Parathyroid adenoma (tissue), 2 donors: ENCODE results near the gene KCNK15.

ENCODE experiments used
- H2AFZ ChIP-seq: fragments of 300-600 bp; sonication (generic); one replicate; pipeline ENCODE4 v1.7.0; 2017; ENCODE audit warnings: antibody characterized with exemption, mild to moderate bottlenecking
- H3K27ac ChIP-seq: fragments of 300-600 bp; sonication (generic); one replicate; pipeline ENCODE4 v1.7.0; 2017
- H3K27me3 ChIP-seq: fragments of 300-600 bp; sonication (generic); one replicate; pipeline ENCODE4 v1.7.0; 2017; ENCODE audit warnings: low read length; ENCODE audit not compliant: control insufficient read depth, insufficient read depth
- H3K36me3 ChIP-seq: fragments of 300-600 bp; sonication (generic); one replicate; pipeline ENCODE4 v1.7.0; 2017; ENCODE audit warnings: low read length; ENCODE audit not compliant: control insufficient read depth, insufficient read depth
- H3K4me1 ChIP-seq: fragments of 300-600 bp; sonication (generic); one replicate; pipeline ENCODE4 v1.7.0; 2017; ENCODE audit warnings: control low read depth
- H3K4me2 ChIP-seq: fragments of 300-600 bp; sonication (generic); one replicate; pipeline ENCODE4 v1.7.0; 2017; ENCODE audit warnings: low read length
- H3K4me3 ChIP-seq: fragments of 300-600 bp; sonication (generic); one replicate; pipeline ENCODE4 v1.7.0; 2017; ENCODE audit warnings: low read depth, low read length
- H3K79me2 ChIP-seq: fragments of 300-600 bp; sonication (generic); one replicate; pipeline ENCODE4 v1.7.0; 2017; ENCODE audit warnings: control low read depth
- H3K9ac ChIP-seq: fragments of 300-600 bp; sonication (generic); one replicate; pipeline ENCODE4 v1.7.0; 2017; ENCODE audit warnings: mild to moderate bottlenecking
- H3K9me3 ChIP-seq: fragments of 300-600 bp; sonication (generic); one replicate; pipeline ENCODE4 v1.7.0; 2017; ENCODE audit warnings: low read length; ENCODE audit not compliant: control insufficient read depth
- TF ChIP-seq, protein P1 (sequence below): fragments of 300-600 bp; sonication (generic); IDR thresholded peaks from one replicate; pipeline ENCODE4 v1.7.0; 2017; ENCODE audit warnings: antibody characterized with exemption, mild to moderate bottlenecking
- donor health status: primary hyperparathyroidism.

KCNK15 gene

DNA sequence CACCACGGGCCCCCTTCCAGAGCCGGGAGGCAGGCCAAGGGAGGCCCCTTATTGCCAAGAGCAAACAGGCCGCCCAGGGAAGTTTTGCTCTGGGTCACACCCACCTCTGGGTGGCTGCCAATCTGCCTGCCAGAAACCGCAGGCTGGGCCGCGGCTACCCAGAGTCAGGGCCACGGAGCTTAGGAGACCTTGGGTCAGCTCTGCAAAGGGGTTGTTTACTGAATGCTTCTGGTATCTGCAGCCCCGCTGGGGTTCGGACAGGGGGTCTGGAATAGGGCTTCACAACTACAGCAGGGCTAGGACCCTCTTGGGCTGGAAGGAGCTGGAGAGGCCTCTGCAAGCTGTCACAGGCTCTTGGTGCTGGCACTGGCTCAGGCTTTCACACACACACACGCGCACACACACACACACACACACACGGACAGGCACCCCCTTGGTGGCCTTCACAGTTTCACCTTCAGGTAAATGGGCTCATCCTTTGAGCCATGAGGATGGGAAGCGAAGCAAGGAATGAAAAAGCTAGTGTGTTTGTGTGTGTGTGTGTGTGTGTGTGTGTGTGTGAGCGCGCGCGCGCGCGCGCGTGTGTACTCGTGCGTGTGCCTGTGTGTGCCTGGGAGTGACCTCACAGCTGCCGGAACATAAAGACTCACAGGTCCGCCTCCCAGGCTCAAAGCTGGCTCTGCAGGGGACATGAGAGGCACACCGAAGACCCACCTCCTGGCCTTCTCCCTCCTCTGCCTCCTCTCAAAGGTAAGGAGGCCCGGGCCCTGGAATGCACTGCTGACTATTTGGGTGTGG, 30.8 kb upstream of the KCNK15 start, which contains the start of gene CCN5:
CCN5 (plus strand) TSS at position 669 of the 798 bp plus-strand sequence; CDS start at position 691, 22 bp downstream.
- no peak within 1 kb of the TSS for H3K4me3 ChIP-seq
- no peak within 1 kb of the TSS for H3K27ac ChIP-seq
- H3K4me1 ChIP-seq = peaks cover 2% of the 10 kb centered on the region
- H3K4me2 ChIP-seq = no peak within 1 kb of the TSS
- no peak within 1 kb of the TSS for H2AFZ ChIP-seq
- no peak within 1 kb of the TSS for H3K9ac ChIP-seq
- H3K36me3 ChIP-seq = no peaks in the 10 kb centered on the region
- no peaks in the 10 kb centered on the region for H3K9me3 ChIP-seq
- no peaks in the 10 kb centered on the region for H3K27me3 ChIP-seq
- TF ChIP-seq, protein P1, sequence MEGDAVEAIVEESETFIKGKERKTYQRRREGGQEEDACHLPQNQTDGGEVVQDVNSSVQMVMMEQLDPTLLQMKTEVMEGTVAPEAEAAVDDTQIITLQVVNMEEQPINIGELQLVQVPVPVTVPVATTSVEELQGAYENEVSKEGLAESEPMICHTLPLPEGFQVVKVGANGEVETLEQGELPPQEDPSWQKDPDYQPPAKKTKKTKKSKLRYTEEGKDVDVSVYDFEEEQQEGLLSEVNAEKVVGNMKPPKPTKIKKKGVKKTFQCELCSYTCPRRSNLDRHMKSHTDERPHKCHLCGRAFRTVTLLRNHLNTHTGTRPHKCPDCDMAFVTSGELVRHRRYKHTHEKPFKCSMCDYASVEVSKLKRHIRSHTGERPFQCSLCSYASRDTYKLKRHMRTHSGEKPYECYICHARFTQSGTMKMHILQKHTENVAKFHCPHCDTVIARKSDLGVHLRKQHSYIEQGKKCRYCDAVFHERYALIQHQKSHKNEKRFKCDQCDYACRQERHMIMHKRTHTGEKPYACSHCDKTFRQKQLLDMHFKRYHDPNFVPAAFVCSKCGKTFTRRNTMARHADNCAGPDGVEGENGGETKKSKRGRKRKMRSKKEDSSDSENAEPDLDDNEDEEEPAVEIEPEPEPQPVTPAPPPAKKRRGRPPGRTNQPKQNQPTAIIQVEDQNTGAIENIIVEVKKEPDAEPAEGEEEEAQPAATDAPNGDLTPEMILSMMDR = no peak
- H3K79me2 ChIP-seq = no peaks in the 10 kb centered on the region

GRCh38 chr20:44715499-44716308, 30.0 kb upstream of the KCNK15 start:
- Histone ChIP-seq H3K36me3 (no peaks in the 10 kb centered on the region), H3K79me2 (no peaks in the 10 kb centered on the region), H3K4me3 (no peak overlapping the region), H3K27me3 (no peaks in the 10 kb centered on the region), H3K4me2 (no peak overlapping the region), H3K9me3 (no peaks in the 10 kb centered on the region), H2AFZ (no peak overlapping the region), H3K9ac (no peak overlapping the region), H3K4me1 (peaks cover 2% of the 10 kb centered on the region), H3K27ac (no peak overlapping the region)
- TF ChIP-seq, protein P1 = no peak

GRCh38 chr20:44716309-44717106, 29.2 kb upstream of the KCNK15 start:
- Histone ChIP-seq H3K27me3 (no peaks in the 10 kb centered on the region), H3K36me3 (no peaks in the 10 kb centered on the region), H3K79me2 (no peaks in the 10 kb centered on the region), H2AFZ (no peak overlapping the region), H3K4me3 (no peak overlapping the region), H3K9me3 (no peaks in the 10 kb centered on the region), H3K4me1 (peaks cover 2% of the 10 kb centered on the region), H3K27ac (no peak overlapping the region), H3K4me2 (no peak overlapping the region), H3K9ac (no peak overlapping the region)
- TF ChIP-seq, protein P1 = no peak

DNA sequence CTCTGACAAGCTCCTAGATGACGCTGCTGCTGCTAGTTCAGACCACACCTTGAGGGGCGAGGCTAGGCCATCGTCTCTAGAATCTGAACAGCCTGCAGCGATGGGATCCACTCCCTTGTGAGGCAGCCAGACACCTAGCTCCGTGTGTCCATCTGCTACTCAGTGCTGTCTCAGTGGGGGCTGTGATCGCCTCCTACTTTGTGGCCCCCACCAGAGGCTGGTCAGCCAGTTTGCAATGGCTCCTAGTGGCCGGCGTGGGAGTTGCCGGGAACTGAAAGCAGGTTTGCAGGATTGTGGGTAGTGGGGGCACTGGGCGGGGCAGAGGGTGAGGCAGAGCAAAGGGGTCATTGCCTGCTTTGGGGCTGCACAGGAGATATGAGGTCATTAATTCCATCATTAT, 27.7 kb upstream of the KCNK15 start:
- no peak overlapping the region for H2AFZ ChIP-seq
- no peaks in the 10 kb centered on the region for H3K27me3 ChIP-seq
- H3K9me3 ChIP-seq = no peaks in the 10 kb centered on the region
- H3K4me2 ChIP-seq = no peak overlapping the region
- peaks cover 2% of the 10 kb centered on the region for H3K4me1 ChIP-seq
- H3K27ac ChIP-seq = no peak overlapping the region
- H3K79me2 ChIP-seq = no peaks in the 10 kb centered on the region
- TF ChIP-seq, protein P1 = no peak
- H3K9ac ChIP-seq = no peak overlapping the region
- no peak overlapping the region for H3K4me3 ChIP-seq
- no peaks in the 10 kb centered on the region for H3K36me3 ChIP-seq
